Activated naive CD4-positive, alpha-beta T cell treated with anti-CD3 and anti-CD28 coated beads for 36 hours (primary cell): ENCODE results near the gene NCKAP5. TPM values are rescaled to one million over a fixed set of nuclear protein-coding genes. Genes with fewer than 3 reads are reported as not detected.

ENCODE experiments used
- CTCF ChIA-PET: fragments of 350-600 bp; sonication (Branson Sonifier 250); formaldehyde crosslinking; loops from one replicate; lab custom pipeline; 2021; ENCODE audit warnings: antibody characterized with exemption; lab: Charles Lee
- DNase-seq: peaks from one replicate; pipeline ENCODE4 v3.0.0-alpha.2; 2020
- H3K27ac Mint-ChIP-seq: one replicate; pipeline ENCODE4 v1.8.0; 2021; ENCODE audit warnings: mild to moderate bottlenecking, mixed read lengths
- H3K27me3 Mint-ChIP-seq: one replicate; pipeline ENCODE4 v1.8.0; 2021; ENCODE audit warnings: low read depth, mixed read lengths
- H3K36me3 Mint-ChIP-seq: one replicate; pipeline ENCODE4 v1.8.0; 2021; ENCODE audit warnings: low read depth, mixed read lengths
- H3K4me1 Mint-ChIP-seq: one replicate; pipeline ENCODE4 v1.8.0; 2021; ENCODE audit warnings: low read depth, mixed read lengths
- H3K4me3 Mint-ChIP-seq: one replicate; pipeline ENCODE4 v1.8.0; 2021; ENCODE audit warnings: mild to moderate bottlenecking, moderate library complexity, mixed read lengths
- H3K9me3 Mint-ChIP-seq: one replicate; pipeline ENCODE4 v1.8.0; 2021; ENCODE audit warnings: mixed read lengths
- intact Hi-C: fragments of 100-400 bp; cut with micrococcal nuclease; formaldehyde crosslinking; loops from one replicate; pipeline ENCODE4 v1.15.1; 2023
- total RNA-seq, 2 experiments: library from RNA; stranded (reverse); gene quantifications; one replicate each; pipeline ENCODE4 v1.2.3, GENCODE V29; 2021

Gene NCKAP5
- total RNA-seq, 2 experiments from 2014 or later, result not detected

DNA sequence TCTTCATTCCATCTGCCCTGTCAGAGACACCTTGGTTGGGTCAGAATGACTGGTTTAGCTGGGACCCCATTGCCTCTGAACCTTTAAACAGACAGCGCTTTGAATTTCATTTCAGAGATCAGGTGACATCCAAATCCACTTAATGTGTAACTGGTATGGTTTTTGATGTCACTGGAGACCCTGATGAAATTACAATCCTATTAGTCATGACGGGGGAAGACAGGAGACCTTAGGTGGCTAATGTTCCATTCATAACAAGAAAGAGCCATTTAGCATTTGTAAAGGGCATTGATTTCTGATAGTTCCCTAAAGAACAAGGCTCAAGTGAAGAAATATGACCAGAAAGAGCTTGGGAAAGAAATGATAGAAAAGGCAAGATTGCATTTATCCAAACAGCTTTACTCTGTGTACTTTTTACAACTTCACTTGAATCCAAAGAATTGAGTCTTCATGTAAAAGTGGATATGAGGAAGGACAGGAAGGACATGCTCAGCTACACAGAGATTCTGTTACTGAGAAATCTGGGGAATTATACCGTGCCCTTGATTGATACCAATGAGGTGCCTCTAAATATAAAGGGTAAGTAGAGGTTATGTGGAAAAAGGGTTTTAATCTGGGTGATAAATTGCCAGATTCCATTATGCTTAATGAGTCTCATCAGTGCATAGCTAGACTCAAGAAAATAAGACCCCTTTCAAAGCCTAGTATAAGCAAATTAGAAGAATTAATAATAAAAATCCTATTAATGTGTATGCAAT lies 198.2 kb downstream of the NCKAP5 start:
- no peaks in the 10 kb centered on the region for H3K4me1 Mint-ChIP-seq
- no peak overlapping the region for H3K4me3 Mint-ChIP-seq
- intact Hi-C loops, result no loop called here
- CTCF ChIA-PET, result no interaction called here
- H3K9me3 Mint-ChIP-seq, result peaks cover 3% of the 10 kb centered on the region
- no peaks in the 10 kb centered on the region for H3K27me3 Mint-ChIP-seq
- DNase-seq, result no peak
- H3K27ac Mint-ChIP-seq, result no peak overlapping the region
- H3K36me3 Mint-ChIP-seq, result no peaks in the 10 kb centered on the region

DNA sequence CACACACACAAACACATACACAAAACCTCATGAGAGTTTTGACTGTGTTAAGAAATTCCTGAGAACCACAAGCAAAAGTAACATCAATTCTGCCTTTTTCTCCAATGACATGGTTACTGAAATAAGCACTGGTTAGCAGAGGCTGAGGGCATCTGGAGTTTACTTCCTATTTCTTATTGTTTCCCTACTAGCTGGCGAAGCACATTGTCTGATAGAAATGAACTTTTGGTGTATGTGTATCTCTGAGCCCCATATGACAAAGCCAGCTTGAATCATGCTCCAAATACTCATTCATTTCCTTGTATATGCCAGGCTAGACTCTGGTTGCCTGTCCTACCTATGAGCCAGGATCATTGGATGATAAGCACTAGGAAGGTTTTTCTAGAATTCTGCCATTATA lies 203.1 kb downstream of the NCKAP5 start:
- intact Hi-C loops, result no loop called here
- H3K4me1 Mint-ChIP-seq, result no peaks in the 10 kb centered on the region
- peaks cover 3% of the 10 kb centered on the region for H3K9me3 Mint-ChIP-seq
- no peak overlapping the region for H3K27ac Mint-ChIP-seq
- no peak for DNase-seq
- CTCF ChIA-PET, result no interaction called here
- H3K27me3 Mint-ChIP-seq, result no peaks in the 10 kb centered on the region
- H3K36me3 Mint-ChIP-seq, result no peaks in the 10 kb centered on the region
- H3K4me3 Mint-ChIP-seq, result no peak overlapping the region

DNA sequence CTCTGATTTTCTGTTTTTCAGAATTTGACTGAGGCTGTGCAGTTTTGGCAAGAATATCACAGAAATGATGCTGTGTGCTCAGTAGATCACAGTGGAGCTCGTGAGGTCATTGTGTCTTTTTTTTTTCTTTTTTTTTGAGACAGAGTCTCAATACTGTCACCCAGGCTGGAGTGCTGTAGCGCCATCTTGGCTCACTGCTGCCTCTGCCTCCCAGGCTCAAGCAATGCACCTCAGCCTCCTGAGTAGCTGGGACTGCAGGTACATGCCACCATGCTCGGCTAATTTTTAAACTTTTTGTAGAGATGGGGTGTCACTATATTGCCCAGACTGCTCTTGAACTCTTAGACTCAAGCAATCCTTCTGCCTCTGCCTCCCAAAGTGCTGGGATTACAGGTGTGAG lies 203.6 kb downstream of the NCKAP5 start:
- CTCF ChIA-PET, result no interaction called here
- Mint-ChIP-seq H3K27me3 (no peaks in the 10 kb centered on the region), H3K4me3 (no peak overlapping the region), H3K4me1 (no peaks in the 10 kb centered on the region), H3K9me3 (peaks cover 3% of the 10 kb centered on the region), H3K27ac (no peak overlapping the region), H3K36me3 (no peaks in the 10 kb centered on the region)
- DNase-seq, result no peak
- intact Hi-C loops, result no loop called here

DNA sequence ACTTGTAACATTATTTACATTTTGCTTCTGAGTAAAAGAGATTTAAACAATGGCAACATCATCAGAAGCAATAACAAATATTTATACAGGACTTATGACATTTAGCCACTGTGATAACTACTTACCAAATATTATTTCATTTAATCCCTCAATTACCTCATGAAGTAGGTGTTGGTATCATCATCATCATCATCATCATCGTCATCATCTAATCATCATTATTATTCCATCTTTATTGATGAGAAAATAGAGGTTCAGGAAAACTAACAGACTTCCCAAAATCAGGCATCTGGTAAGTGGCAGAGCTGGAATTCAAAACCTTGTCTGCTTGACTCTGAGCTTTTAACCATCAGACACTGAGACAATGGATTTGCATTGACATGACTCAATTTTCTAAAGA lies 204.4 kb downstream of the NCKAP5 start:
- no peaks in the 10 kb centered on the region for H3K27me3 Mint-ChIP-seq
- no peak overlapping the region for H3K4me3 Mint-ChIP-seq
- CTCF ChIA-PET, result no interaction called here
- H3K36me3 Mint-ChIP-seq, result no peaks in the 10 kb centered on the region
- no peak overlapping the region for H3K27ac Mint-ChIP-seq
- intact Hi-C loops, result no loop called here
- no peaks in the 10 kb centered on the region for H3K4me1 Mint-ChIP-seq
- peaks cover 1% of the 10 kb centered on the region for H3K9me3 Mint-ChIP-seq
- DNase-seq, result no peak

DNA sequence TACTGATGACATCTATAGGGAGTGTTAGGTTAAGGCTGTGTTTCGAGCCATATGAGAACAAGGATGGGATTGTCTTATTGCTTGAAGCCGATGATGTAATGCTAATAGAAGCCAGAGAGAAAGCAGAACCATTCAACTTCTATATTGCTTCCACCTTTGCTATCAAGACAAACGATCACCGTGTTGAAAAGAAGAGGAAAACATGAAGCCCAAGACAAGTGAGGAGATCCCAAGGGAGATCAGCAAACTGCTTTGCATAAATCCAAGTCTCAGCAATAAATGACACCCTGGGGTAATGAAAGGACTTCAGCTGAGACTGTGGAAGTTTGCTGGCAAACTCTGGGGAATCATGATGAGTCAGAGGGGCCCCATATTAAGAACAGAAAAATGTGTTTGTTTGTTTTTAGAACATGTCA lies 206.2 kb downstream of the NCKAP5 start:
- Mint-ChIP-seq H3K36me3 (no peaks in the 10 kb centered on the region), H3K9me3 (no peaks in the 10 kb centered on the region), H3K4me3 (no peak overlapping the region), H3K27me3 (no peaks in the 10 kb centered on the region), H3K4me1 (no peaks in the 10 kb centered on the region), H3K27ac (no peak overlapping the region)
- intact Hi-C loops, result no loop called here
- DNase-seq, result no peak
- CTCF ChIA-PET, result no interaction called here

DNA sequence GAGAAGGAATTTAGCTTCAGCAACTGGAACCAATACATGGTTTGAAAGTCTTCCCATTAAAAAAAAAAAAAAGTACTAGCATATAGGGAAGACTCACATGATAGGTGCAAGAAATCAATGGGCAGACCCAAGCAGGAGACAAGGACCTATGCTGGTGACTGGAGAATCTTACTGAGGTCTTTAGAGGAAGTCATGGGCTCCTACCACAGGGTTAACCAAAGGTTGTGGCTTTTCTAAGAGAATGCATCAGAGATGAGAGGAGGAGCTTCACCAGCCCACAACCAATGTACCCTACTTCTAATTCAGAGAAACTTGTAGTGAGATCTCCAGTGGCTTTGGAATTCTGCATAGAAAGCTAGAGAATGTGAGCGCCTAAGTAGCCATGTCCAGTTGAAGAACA lies 207.4 kb downstream of the NCKAP5 start:
- no peaks in the 10 kb centered on the region for H3K4me1 Mint-ChIP-seq
- H3K36me3 Mint-ChIP-seq, result no peaks in the 10 kb centered on the region
- DNase-seq, result no peak
- H3K27ac Mint-ChIP-seq, result no peak overlapping the region
- H3K27me3 Mint-ChIP-seq, result no peaks in the 10 kb centered on the region
- intact Hi-C loops, result no loop called here
- CTCF ChIA-PET, result no interaction called here
- H3K9me3 Mint-ChIP-seq, result no peaks in the 10 kb centered on the region
- no peak overlapping the region for H3K4me3 Mint-ChIP-seq

DNA sequence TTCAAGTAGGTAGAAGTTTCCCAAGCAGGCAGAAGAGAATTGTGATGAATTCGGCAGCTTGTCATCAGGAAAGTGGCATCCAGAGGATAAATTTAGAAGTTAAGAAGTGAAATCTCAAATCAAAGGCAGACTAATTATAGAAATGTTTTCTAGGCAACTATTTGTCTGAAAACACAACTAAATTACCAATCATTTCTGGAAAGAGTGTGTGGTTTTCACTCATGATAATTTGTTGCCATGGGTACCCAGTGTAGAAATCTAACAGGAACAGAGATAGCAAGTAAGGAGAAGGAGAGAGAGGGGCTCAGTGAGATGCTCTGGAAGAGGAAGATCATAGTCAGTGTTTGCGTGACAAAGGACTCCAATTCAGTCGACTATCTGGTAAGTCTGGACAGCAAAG lies 208.1 kb downstream of the NCKAP5 start:
- Mint-ChIP-seq H3K36me3 (no peaks in the 10 kb centered on the region), H3K27me3 (no peaks in the 10 kb centered on the region), H3K9me3 (no peaks in the 10 kb centered on the region), H3K4me1 (no peaks in the 10 kb centered on the region), H3K27ac (no peak overlapping the region), H3K4me3 (no peak overlapping the region)
- intact Hi-C loops, result no loop called here
- CTCF ChIA-PET, result no interaction called here
- DNase-seq, result no peak

DNA sequence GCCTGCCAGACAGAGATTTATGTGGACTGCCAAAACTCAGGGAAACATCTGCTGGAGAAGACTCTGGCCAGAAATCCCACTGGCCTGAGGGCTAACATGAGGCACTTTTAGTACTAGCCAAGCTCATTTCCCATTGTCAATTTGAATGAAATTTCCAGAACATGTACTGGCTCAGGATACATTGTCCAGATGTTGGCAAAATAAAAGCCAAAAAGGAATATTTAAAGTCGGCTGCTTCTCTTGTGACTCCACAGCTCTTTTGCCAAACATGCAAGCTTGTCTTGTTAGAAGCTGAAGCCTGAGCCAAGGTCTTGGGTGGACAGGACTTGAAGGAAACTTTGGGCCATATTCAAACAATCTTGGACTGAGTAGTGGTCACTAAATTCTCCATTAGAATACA lies 215.5 kb downstream of the NCKAP5 start:
- intact Hi-C loops, result no loop called here

DNA sequence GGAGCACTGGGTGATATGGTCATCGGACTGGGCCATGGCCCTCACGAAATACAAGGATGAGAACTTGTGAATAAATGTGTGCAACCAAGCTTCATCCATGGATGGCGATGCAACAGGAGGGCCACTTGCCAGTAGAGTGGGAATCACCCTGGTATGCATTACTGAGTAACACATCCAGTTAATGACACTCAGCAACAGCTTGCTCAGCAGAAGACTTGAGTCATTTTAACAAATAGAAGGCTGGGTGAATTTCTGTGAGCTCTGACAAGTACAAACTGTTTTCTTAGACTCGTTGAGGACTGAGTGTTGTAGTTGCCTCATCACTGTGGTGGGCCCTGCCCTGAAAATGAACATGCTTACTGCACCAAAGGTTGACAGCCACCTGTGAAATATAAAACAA lies 221.6 kb downstream of the NCKAP5 start:
- Mint-ChIP-seq H3K4me3 (no peak overlapping the region), H3K4me1 (no peaks in the 10 kb centered on the region), H3K9me3 (peaks cover 6% of the 10 kb centered on the region), H3K36me3 (no peaks in the 10 kb centered on the region), H3K27ac (no peak overlapping the region), H3K27me3 (peaks cover 3% of the 10 kb centered on the region)
- DNase-seq, result no peak
- CTCF ChIA-PET, result no interaction called here
- intact Hi-C loops, result no loop called here

More for the DNA sequence above, 215.5 kb downstream of the NCKAP5 start:
- CTCF ChIA-PET, result no interaction called here
- no peak overlapping the region for H3K4me3 Mint-ChIP-seq
- H3K9me3 Mint-ChIP-seq, result peaks cover 2% of the 10 kb centered on the region
- DNase-seq, result no peak
- no peak overlapping the region for H3K27ac Mint-ChIP-seq
- no peaks in the 10 kb centered on the region for H3K36me3 Mint-ChIP-seq
- H3K27me3 Mint-ChIP-seq, result no peaks in the 10 kb centered on the region
- H3K4me1 Mint-ChIP-seq, result no peaks in the 10 kb centered on the region

DNA sequence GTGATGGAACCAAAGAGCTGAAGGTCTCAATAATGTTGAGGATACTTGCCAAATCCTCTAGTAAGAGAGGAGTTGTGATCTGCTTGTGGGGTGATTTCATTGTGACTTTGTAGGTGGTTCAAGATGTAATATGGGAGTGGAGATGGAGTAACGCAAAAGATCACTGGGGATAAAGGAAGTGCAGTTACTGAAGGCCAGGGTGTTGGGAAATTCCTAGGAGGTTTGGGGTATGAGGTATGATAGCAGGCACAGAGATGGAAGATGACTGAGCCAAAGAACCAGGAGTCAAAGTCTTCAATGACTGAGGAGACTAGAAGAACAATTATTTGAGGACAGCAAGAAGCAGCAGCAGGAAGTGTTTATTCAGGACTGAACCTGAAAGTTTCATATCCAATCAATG lies 222.6 kb downstream of the NCKAP5 start:
- no peak overlapping the region for H3K27ac Mint-ChIP-seq
- peaks cover 5% of the 10 kb centered on the region for H3K9me3 Mint-ChIP-seq
- no peak overlapping the region for H3K4me3 Mint-ChIP-seq
- CTCF ChIA-PET, result no interaction called here
- no peaks in the 10 kb centered on the region for H3K36me3 Mint-ChIP-seq
- no peaks in the 10 kb centered on the region for H3K4me1 Mint-ChIP-seq
- no peak for DNase-seq
- H3K27me3 Mint-ChIP-seq, result peaks cover 3% of the 10 kb centered on the region
- intact Hi-C loops, result no loop called here

DNA sequence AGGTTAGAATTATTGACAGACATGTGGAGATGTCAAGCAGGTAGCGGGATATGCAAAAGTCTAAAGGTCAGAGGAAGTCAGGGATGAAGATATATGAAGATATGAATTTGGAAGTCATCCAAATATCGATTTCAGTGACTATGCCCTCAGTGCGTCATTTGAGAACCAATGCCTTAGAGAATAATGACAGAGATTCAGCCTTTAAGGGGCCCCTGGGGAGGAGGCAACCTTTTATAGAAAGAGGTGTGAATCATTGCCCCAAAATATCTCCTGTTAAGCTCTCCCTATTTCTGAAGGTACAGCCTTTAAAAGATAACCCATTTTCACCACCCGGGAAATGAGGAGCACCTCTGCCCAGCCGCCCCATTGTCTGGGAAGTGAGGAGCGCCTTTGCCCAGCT lies 223.4 kb downstream of the NCKAP5 start:
- Mint-ChIP-seq H3K4me3 (no peak overlapping the region), H3K4me1 (no peaks in the 10 kb centered on the region), H3K27ac (no peak overlapping the region), H3K36me3 (no peaks in the 10 kb centered on the region), H3K9me3 (peaks cover 5% of the 10 kb centered on the region), H3K27me3 (peaks cover 3% of the 10 kb centered on the region)
- DNase-seq, result no peak
- CTCF ChIA-PET, result no interaction called here
- intact Hi-C loops, result no loop called here

DNA sequence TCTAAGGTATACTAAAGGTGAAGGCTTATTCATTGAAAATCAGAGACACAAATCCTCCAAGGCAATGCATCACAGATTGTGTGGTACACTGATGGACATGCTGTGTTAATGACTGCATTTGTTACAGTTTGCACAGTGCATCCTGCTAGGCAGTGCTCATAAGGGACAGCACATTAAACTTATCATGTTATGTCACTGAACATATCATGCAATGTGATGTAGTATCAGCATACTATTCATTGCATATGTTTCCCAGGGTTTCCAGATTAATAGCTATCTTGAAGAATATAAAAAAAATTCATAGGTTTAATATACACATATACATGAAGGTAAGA lies 225.3 kb downstream of the NCKAP5 start:
- peaks cover 5% of the 10 kb centered on the region for H3K9me3 Mint-ChIP-seq
- no peaks in the 10 kb centered on the region for H3K4me1 Mint-ChIP-seq
- no peak for DNase-seq
- peaks cover 3% of the 10 kb centered on the region for H3K27me3 Mint-ChIP-seq
- H3K4me3 Mint-ChIP-seq, result no peak overlapping the region
- intact Hi-C loops, result no loop called here
- H3K36me3 Mint-ChIP-seq, result no peaks in the 10 kb centered on the region
- CTCF ChIA-PET, result no interaction called here
- no peak overlapping the region for H3K27ac Mint-ChIP-seq

DNA sequence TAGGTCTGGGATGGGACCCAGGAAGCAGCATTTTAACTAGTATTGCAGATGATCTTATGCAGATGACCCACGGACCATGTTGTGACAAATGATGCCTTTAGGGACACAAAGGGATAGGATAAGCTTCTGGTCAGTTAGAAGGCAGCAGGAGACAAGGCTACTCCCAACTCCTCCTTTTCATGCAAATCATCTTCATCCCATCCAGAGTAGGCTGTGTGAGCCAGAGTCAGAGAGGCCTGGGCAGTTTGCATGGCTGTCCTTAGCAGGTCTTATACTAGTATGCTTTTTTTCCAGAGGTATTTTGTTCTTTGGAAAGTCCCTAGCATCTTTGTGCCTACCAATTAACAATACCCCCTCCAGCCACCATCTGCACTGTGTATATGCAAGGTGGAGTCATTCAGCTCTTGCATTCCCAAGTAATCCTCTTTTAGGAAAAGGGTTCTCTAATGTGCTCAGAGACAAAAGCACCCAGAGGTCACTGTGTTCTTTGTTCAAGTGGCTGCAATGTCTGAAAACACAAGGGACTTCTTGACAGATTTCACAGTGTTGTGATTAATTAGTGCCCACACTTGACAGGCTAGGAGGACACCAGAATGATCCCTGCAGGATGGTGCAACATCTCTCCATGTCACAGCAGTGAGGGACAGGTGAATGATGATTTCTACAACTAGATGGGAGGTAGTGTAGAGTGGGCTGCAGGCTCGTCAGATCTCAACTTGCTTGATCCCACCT lies 225.8 kb downstream of the NCKAP5 start:
- H3K4me3 Mint-ChIP-seq, result no peak overlapping the region
- H3K27me3 Mint-ChIP-seq, result peaks cover 3% of the 10 kb centered on the region
- H3K4me1 Mint-ChIP-seq, result no peaks in the 10 kb centered on the region
- CTCF ChIA-PET, result no interaction called here
- no peak overlapping the region for H3K27ac Mint-ChIP-seq
- intact Hi-C loops, result no loop called here
- no peak for DNase-seq
- H3K36me3 Mint-ChIP-seq, result no peaks in the 10 kb centered on the region
- peaks cover 5% of the 10 kb centered on the region for H3K9me3 Mint-ChIP-seq
